ENCODE results near the gene SOCS3.

SOCS3 gene

GRCh38 chr17:78374631-78375274, 14.9 kb upstream of the SOCS3 start:
- H3K4me3 ChIP-seq (ENCODE audit: low read length) = no peak overlapping the region
- H3K9me3 ChIP-seq (ENCODE audit: control insufficient read depth, low read length) = no peaks in the 10 kb centered on the region
- H3K4me1 ChIP-seq (ENCODE audit: control insufficient read depth, insufficient read depth, low read length) = peaks cover 9% of the 10 kb centered on the region
- H3K9ac ChIP-seq (ENCODE audit: low read length) = no peak overlapping the region
- no peaks in the 10 kb centered on the region for H3K36me3 ChIP-seq (ENCODE audit: control insufficient read depth, insufficient read depth, low read length)
- no peaks in the 10 kb centered on the region for H3K27me3 ChIP-seq (ENCODE audit: control insufficient read depth, insufficient read depth, low read length)

GRCh38 chr17:78374189-78374588, 14.3 kb upstream of the SOCS3 start:
- Histone ChIP-seq H3K36me3 (ENCODE audit: control insufficient read depth, insufficient read depth, low read length) (no peaks in the 10 kb centered on the region), H3K4me1 (ENCODE audit: control insufficient read depth, insufficient read depth, low read length) (peaks cover 5% of the 10 kb centered on the region), H3K27me3 (ENCODE audit: control insufficient read depth, insufficient read depth, low read length) (no peaks in the 10 kb centered on the region), H3K9ac (ENCODE audit: low read length) (no peak overlapping the region), H3K9me3 (ENCODE audit: control insufficient read depth, low read length) (no peaks in the 10 kb centered on the region), H3K4me3 (ENCODE audit: low read length) (no peak overlapping the region)

DNA sequence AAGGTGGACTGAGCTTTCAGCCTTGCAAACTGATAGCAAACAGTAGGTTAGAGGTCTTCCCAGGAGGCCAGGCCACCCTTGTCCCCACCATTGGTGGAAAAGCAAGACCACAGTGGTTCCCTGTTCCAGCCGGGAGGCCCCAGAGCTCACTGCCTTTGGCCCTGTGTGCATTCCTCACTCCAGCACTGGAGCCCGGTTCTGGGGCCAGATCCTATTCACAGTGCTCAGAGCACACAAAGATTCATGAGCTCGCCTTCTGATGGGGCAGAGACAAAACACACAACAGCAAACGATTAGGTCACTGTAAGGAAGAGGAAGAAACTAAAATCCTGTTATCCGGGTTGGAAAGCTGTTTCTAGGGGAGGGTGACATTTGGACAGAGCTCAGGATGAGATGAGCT, 13.0 kb upstream of the SOCS3 start:
- Histone ChIP-seq H3K4me3 (ENCODE audit: low read length) (no peak overlapping the region), H3K4me1 (ENCODE audit: control insufficient read depth, insufficient read depth, low read length) (peaks cover under 1% of the 10 kb centered on the region), H3K9me3 (ENCODE audit: control insufficient read depth, low read length) (no peaks in the 10 kb centered on the region), H3K36me3 (ENCODE audit: control insufficient read depth, insufficient read depth, low read length) (no peaks in the 10 kb centered on the region), H3K27me3 (ENCODE audit: control insufficient read depth, insufficient read depth, low read length) (no peaks in the 10 kb centered on the region), H3K9ac (ENCODE audit: low read length) (no peak overlapping the region)

DNA sequence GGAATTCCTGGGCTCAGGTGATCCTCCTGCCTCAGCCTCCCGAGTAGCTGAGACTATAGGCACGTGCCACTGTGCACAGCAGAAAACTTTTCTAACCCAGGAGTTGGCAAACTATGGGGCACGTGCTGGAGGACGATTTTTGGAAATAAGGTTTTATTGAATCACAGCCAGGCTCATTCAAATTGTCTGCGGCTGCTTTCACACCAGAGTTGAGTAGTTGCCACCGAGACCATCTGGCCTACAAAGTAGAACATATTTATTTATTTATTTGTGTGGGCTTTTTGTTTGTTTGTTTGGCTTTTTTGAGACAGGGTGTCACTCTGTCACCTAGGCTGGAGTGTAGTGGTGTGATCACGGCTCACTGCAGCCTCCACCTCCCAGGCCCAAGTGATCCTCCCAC, 11.2 kb upstream of the SOCS3 start:
- no peak overlapping the region for H3K9ac ChIP-seq (ENCODE audit: low read length)
- H3K36me3 ChIP-seq (ENCODE audit: control insufficient read depth, insufficient read depth, low read length) = no peaks in the 10 kb centered on the region
- no peaks in the 10 kb centered on the region for H3K9me3 ChIP-seq (ENCODE audit: control insufficient read depth, low read length)
- no peaks in the 10 kb centered on the region for H3K4me1 ChIP-seq (ENCODE audit: control insufficient read depth, insufficient read depth, low read length)
- no peak overlapping the region for H3K4me3 ChIP-seq (ENCODE audit: low read length)
- H3K27me3 ChIP-seq (ENCODE audit: control insufficient read depth, insufficient read depth, low read length) = peaks cover 6% of the 10 kb centered on the region

- no peaks in the 10 kb centered on the region for H3K4me1 ChIP-seq (ENCODE audit: control insufficient read depth, insufficient read depth, low read length)
- no peaks in the 10 kb centered on the region for H3K9me3 ChIP-seq (ENCODE audit: control insufficient read depth, low read length)
- peaks cover 9% of the 10 kb centered on the region for H3K27me3 ChIP-seq (ENCODE audit: control insufficient read depth, insufficient read depth, low read length)
- H3K36me3 ChIP-seq (ENCODE audit: control insufficient read depth, insufficient read depth, low read length) = no peaks in the 10 kb centered on the region
- no peak overlapping the region for H3K9ac ChIP-seq (ENCODE audit: low read length)
- no peak overlapping the region for H3K4me3 ChIP-seq (ENCODE audit: low read length)
Measured at GRCh38 chr17:78369791-78370381, 10.0 kb upstream of the SOCS3 start.

GRCh38 chr17:78368854-78369495, 9.1 kb upstream of the SOCS3 start:
- H3K27me3 ChIP-seq (ENCODE audit: control insufficient read depth, insufficient read depth, low read length) = peaks cover 13% of the 10 kb centered on the region
- no peaks in the 10 kb centered on the region for H3K36me3 ChIP-seq (ENCODE audit: control insufficient read depth, insufficient read depth, low read length)
- no peaks in the 10 kb centered on the region for H3K4me1 ChIP-seq (ENCODE audit: control insufficient read depth, insufficient read depth, low read length)
- no peaks in the 10 kb centered on the region for H3K9me3 ChIP-seq (ENCODE audit: control insufficient read depth, low read length)
- no peak overlapping the region for H3K4me3 ChIP-seq (ENCODE audit: low read length)
- no peak overlapping the region for H3K9ac ChIP-seq (ENCODE audit: low read length)

- no peak overlapping the region for H3K4me3 ChIP-seq (ENCODE audit: low read length)
- peaks cover 13% of the 10 kb centered on the region for H3K27me3 ChIP-seq (ENCODE audit: control insufficient read depth, insufficient read depth, low read length)
- H3K9ac ChIP-seq (ENCODE audit: low read length) = no peak overlapping the region
- H3K4me1 ChIP-seq (ENCODE audit: control insufficient read depth, insufficient read depth, low read length) = no peaks in the 10 kb centered on the region
- H3K36me3 ChIP-seq (ENCODE audit: control insufficient read depth, insufficient read depth, low read length) = no peaks in the 10 kb centered on the region
- H3K9me3 ChIP-seq (ENCODE audit: control insufficient read depth, low read length) = no peaks in the 10 kb centered on the region
Measured at GRCh38 chr17:78368348-78368747, 8.5 kb upstream of the SOCS3 start.

GRCh38 chr17:78367193-78367592, 7.3 kb upstream of the SOCS3 start:
- H3K4me1 ChIP-seq (ENCODE audit: control insufficient read depth, insufficient read depth, low read length) = no peaks in the 10 kb centered on the region
- H3K36me3 ChIP-seq (ENCODE audit: control insufficient read depth, insufficient read depth, low read length) = no peaks in the 10 kb centered on the region
- H3K9me3 ChIP-seq (ENCODE audit: control insufficient read depth, low read length) = no peaks in the 10 kb centered on the region
- peaks cover 13% of the 10 kb centered on the region for H3K27me3 ChIP-seq (ENCODE audit: control insufficient read depth, insufficient read depth, low read length)
- H3K9ac ChIP-seq (ENCODE audit: low read length) = no peak overlapping the region
- no peak overlapping the region for H3K4me3 ChIP-seq (ENCODE audit: low read length)

- H3K9me3 ChIP-seq (ENCODE audit: control insufficient read depth, low read length) = no peaks in the 10 kb centered on the region
- H3K27me3 ChIP-seq (ENCODE audit: control insufficient read depth, insufficient read depth, low read length) = peaks cover 16% of the 10 kb centered on the region
- H3K4me3 ChIP-seq (ENCODE audit: low read length) = no peak overlapping the region
- H3K36me3 ChIP-seq (ENCODE audit: control insufficient read depth, insufficient read depth, low read length) = no peaks in the 10 kb centered on the region
- H3K4me1 ChIP-seq (ENCODE audit: control insufficient read depth, insufficient read depth, low read length) = no peaks in the 10 kb centered on the region
- H3K9ac ChIP-seq (ENCODE audit: low read length) = no peak overlapping the region
Measured at GRCh38 chr17:78366109-78366848, 6.4 kb upstream of the SOCS3 start.

DNA sequence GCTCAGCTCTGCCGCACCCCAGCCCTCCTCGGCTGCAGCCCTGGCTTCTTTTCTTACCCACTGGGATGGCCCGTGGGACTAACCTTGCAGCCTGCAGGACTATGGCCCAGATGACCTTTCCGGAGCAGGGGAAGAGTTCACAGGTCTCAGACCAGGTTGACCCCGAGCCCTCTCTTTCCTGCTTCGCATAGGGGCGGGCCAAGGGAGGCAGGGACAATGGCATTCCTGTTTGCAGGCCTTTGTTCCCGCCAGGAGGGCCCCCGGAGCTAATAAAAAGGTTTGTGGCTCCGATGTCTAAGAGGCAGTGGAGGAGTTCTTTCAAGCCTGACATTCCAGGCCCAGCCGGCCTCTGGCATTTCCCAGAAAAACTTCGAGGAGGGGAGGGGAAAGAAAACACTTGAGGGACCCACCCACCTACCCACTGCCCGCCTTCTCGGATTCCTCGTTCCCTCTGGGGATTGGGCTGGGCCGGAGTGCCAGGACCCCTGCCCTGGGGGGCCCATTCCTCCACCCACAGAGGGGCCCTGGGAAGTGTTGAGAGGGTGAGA, 5.8 kb upstream of the SOCS3 start:
- Histone ChIP-seq H3K9me3 (ENCODE audit: control insufficient read depth, low read length) (no peaks in the 10 kb centered on the region), H3K4me1 (ENCODE audit: control insufficient read depth, insufficient read depth, low read length) (peaks cover 5% of the 10 kb centered on the region), H3K4me3 (ENCODE audit: low read length) (no peak overlapping the region), H3K36me3 (ENCODE audit: control insufficient read depth, insufficient read depth, low read length) (no peaks in the 10 kb centered on the region), H3K9ac (ENCODE audit: low read length) (no peak overlapping the region), H3K27me3 (ENCODE audit: control insufficient read depth, insufficient read depth, low read length) (peaks cover 18% of the 10 kb centered on the region)

DNA sequence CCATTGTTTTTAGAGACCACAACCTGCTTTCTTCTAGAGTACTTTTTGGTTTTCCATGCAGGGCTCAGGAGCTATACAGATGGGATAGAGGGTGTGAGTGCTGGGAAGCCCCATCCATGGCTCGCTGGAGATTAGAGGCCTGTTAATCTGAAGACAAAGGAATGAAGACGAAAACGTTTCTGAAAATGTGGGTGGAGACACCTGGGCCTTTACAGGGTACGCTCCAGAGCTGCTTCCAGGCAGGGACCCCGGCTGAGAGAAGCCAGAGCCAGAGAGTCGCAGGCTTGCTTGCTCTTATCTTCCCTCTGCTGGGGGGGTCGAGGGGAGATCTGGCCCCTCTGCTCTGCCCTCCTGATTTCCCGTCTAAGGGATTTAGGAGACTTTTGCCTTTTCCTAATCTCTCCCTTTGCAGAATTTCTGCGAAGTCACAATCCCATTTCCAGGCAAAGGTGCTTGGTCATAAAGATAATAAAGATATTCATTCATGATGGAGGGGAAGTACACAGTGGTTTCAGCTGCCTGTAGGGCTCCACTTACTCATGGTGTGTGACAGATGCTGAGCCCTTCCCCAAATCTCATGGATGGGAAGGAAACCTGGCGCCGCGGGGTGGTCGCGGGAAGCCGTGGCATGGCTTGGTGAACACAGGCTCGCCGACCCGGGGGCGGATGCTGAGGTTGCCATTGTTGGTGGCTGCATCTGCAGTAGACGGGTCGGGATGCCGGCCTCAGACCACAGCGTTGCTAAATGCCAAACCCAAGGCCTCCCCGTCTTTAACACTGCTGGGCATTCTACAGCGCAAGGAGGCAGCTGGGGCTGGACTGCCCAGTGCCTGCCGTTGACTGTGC, 4.8 kb upstream of the SOCS3 start:
- no peak overlapping the region for H3K9ac ChIP-seq (ENCODE audit: low read length)
- H3K27me3 ChIP-seq (ENCODE audit: control insufficient read depth, insufficient read depth, low read length) = peaks cover 18% of the 10 kb centered on the region
- no peaks in the 10 kb centered on the region for H3K36me3 ChIP-seq (ENCODE audit: control insufficient read depth, insufficient read depth, low read length)
- H3K4me1 ChIP-seq (ENCODE audit: control insufficient read depth, insufficient read depth, low read length) = peaks cover 9% of the 10 kb centered on the region
- H3K9me3 ChIP-seq (ENCODE audit: control insufficient read depth, low read length) = no peaks in the 10 kb centered on the region
- H3K4me3 ChIP-seq (ENCODE audit: low read length) = no peak overlapping the region
